IPS-15b (cell line): ENCODE data around the gene KDM8.
"Not testable (repeated sequence)": the region's sequence is repeated elsewhere in the genome, so short reads cannot be mapped to it uniquely, and the experiment has no call there.

ENCODE experiments used
- H3K27me3 ChIP-seq: one replicate; pipeline ENCODE4 v1.6.1; 2013; ENCODE audit warnings: low read length; ENCODE audit not compliant: control insufficient read depth, insufficient read depth
- H3K36me3 ChIP-seq: one replicate; pipeline ENCODE4 v1.6.1; 2013; ENCODE audit warnings: low read length; ENCODE audit not compliant: control insufficient read depth, insufficient read depth
- H3K4me1 ChIP-seq: one replicate; pipeline ENCODE4 v1.6.1; 2013; ENCODE audit warnings: mild to moderate bottlenecking, low read length; ENCODE audit not compliant: control insufficient read depth, insufficient read depth
- H3K4me3 ChIP-seq: one replicate; pipeline ENCODE4 v1.5.1; 2013; ENCODE audit warnings: low read depth, low read length
- H3K9ac ChIP-seq: one replicate; pipeline ENCODE4 v1.6.1; 2013; ENCODE audit warnings: low read depth, mild to moderate bottlenecking, low read length
- H3K9me3 ChIP-seq: one replicate; pipeline ENCODE4 v1.6.1; 2013; ENCODE audit warnings: mild to moderate bottlenecking, low read length; ENCODE audit not compliant: control insufficient read depth, insufficient read depth

The KDM8 gene

DNA sequence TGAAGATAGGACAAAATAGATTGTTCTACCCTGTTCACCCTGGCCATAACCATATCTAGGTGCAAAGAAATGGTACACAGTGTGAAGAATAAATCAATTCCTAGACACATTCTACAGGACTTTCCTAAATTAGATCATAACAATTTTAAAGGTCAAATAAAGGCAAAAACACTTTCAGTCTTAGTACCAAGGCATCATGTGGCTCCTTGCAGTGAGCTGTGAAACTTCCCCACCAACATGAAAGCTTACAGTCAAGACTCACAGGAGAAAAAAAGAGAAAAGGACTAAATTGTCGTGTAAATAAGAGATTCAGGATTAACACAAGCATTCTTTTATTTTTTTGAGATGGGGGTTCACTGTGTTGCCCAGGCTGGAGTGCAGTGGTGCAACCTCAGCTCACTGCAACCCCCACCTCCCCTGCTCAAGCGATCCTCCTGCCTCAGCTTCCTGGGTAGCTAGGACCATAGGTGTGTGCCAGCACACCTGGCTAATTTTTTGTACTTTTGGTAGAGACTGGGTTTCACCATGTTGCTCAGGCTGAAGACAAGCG lies 51.0 kb downstream of the KDM8 start:
- no peaks in the 10 kb centered on the region for H3K4me1 ChIP-seq
- H3K27me3 ChIP-seq: no peaks in the 10 kb centered on the region
- H3K36me3 ChIP-seq: peaks cover 9% of the 10 kb centered on the region
- H3K4me3 ChIP-seq: no peak overlapping the region
- no peaks in the 10 kb centered on the region for H3K9me3 ChIP-seq
- no peak overlapping the region for H3K9ac ChIP-seq

DNA sequence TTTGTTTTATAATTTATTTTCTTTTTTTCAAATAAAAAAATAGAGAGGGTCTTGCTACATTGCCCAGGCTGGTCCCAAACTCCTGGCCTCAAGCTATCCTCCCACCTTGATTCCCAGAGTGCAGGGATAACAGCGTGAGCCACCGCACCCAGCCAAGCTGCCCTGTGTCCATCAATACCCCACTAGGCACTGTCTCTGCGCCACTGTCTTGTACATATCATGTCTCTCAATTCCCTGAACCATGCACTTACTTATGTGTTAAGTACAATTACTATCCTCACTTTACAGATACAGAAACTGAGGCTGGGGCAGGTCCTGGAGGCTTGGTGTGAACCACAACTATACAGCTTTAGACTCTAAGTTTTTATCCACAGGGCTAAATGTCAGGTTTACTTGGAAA lies 53.5 kb downstream of the KDM8 start:
- Histone ChIP-seq H3K36me3 (peaks cover 9% of the 10 kb centered on the region), H3K9me3 (no peaks in the 10 kb centered on the region), H3K4me1 (no peaks in the 10 kb centered on the region), H3K27me3 (no peaks in the 10 kb centered on the region), H3K4me3 (no peak overlapping the region), H3K9ac (no peak overlapping the region)

DNA sequence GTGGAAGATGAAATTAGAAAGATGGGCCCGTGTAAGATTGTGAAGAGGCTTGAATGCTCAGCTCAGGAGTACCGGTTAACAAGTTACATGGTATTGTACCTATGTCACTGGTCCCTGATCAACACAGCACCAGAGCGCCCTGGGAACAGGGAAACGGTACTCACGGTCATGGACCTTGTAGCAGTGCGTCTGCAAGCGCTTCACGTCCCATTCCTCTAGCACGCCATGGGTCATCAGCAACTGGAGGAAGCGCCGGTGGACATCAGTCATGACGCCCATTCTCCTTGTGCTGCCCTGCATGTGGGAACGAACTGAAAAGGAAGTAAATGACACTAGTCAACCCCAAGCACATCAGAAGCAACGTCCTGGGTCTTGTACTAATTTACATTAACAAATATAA lies 53.9 kb downstream of the KDM8 start:
- Histone ChIP-seq H3K9ac (no peak overlapping the region), H3K4me3 (no peak overlapping the region), H3K36me3 (peaks cover 9% of the 10 kb centered on the region), H3K9me3 (no peaks in the 10 kb centered on the region), H3K27me3 (no peaks in the 10 kb centered on the region), H3K4me1 (no peaks in the 10 kb centered on the region)

DNA sequence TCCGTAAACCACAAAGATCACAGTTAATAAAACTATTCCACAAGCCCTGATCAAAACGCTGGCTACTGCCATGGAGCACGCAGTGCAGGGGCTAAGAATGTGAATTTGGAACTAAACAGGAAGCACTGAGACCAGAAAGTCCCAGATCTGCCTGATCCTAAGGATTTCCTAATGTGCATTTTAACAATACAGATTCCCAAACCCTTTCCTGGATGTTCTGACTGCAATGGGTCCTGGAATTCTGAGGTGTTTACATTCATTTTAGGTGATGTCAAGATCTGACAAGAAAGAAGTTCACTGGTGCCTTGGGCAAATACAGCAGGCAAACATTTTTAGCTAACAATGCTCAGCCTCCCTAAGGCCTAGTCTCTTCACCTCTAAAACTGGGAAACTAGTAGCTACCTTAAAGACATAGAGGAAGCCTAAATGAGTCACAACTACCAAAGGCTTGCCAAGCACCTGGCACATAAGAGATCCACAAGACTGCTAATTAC lies 55.0 kb downstream of the KDM8 start:
- H3K4me1 ChIP-seq: no peaks in the 10 kb centered on the region
- H3K4me3 ChIP-seq: no peak overlapping the region
- no peaks in the 10 kb centered on the region for H3K9me3 ChIP-seq
- H3K27me3 ChIP-seq: no peaks in the 10 kb centered on the region
- no peak overlapping the region for H3K9ac ChIP-seq
- peaks cover 9% of the 10 kb centered on the region for H3K36me3 ChIP-seq

DNA sequence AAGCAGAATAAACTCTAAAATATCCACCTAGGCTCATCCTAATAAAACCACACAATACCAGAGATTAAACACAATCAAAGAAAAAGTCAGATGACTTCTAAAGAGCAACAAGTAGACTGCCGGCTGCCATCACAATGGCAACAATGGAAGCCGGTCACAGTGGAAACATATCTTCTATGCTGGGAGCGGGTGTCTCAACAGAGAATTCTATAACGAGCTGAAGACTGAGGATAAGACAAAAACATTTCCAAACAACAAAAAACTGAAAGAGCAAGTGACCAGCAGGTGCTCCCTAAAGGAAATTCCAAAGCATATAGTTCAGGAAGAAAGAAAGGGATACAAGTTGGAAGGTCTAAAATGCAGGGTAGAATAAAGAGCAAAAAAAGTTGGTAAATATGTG lies 56.4 kb downstream of the KDM8 start:
- Histone ChIP-seq H3K4me1 (no peaks in the 10 kb centered on the region), H3K4me3 (no peak overlapping the region), H3K9ac (no peak overlapping the region), H3K27me3 (no peaks in the 10 kb centered on the region), H3K9me3 (no peaks in the 10 kb centered on the region), H3K36me3 (peaks cover 9% of the 10 kb centered on the region)

DNA sequence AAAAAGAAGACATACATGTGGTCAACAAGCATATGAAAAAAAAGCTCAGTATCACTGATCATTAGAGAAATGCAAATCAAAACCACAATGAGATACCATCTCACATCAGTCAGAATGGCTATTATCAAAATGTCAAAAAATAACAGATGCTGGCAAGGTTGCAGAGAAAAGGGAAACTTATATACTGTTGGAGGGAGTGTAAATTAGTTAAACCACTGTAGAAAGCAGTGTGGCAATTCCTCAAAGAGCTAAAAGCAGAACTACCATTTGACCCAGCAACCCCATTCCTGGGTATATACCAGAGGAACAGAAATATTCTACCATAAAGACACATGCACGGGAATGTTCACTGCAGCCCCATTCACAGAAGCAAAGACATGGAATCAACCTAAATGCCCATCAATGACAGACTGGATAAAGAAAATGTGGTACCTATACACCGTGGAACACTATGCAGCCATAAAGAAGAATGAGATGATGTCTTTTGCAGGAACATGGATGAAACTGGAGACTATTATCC lies 59.6 kb downstream of the KDM8 start:
- H3K4me1 ChIP-seq, H3K9me3 ChIP-seq, H3K9ac ChIP-seq, H3K27me3 ChIP-seq, H3K36me3 ChIP-seq, H3K4me3 ChIP-seq: not testable (repeated sequence)

DNA sequence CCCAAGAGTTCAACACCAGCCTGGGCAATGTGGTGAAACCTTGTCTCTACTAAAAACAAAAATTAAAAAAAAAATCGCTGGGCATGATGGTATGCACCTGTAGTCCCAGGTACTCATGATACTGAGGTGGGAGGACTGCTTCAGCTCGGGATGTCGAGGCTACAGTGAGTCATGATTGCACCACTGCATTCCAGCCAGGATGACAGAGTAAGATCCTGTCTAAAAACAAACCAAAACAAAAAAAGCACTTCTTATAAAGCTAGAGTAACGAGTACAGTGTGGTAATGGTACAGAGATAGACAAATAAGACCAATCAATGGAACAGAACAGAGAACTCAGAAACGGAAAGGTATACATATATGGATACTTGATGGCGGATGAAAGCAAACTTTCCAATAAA lies 60.8 kb downstream of the KDM8 start:
- no peak overlapping the region for H3K4me3 ChIP-seq

DNA sequence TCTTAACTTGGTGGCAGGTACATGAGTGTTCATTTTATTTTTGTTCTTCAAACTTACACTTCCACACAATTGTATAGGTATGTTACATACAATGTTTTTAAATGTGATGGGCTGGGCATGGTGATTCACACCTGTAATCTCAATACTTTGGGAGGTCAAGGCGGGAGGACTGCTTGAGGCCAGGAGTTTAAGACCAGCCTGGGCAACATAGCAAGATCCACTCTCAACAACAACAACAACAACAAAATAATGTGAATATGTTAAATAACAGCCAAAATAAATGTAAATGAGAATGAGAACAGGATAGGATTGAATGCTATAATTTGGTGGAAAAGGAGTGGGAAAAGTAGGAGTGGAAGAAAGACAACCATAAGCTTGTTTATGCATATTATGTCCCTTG lies 62.7 kb downstream of the KDM8 start:
- H3K36me3 ChIP-seq: no peaks in the 10 kb centered on the region
- H3K4me3 ChIP-seq: no peak overlapping the region
- H3K4me1 ChIP-seq: no peaks in the 10 kb centered on the region
- no peaks in the 10 kb centered on the region for H3K9me3 ChIP-seq
- no peaks in the 10 kb centered on the region for H3K27me3 ChIP-seq
- H3K9ac ChIP-seq: no peak overlapping the region

More for the DNA sequence above, 60.8 kb downstream of the KDM8 start:
- Histone ChIP-seq H3K9ac (no peak overlapping the region), H3K36me3 (no peaks in the 10 kb centered on the region), H3K27me3 (no peaks in the 10 kb centered on the region), H3K9me3 (no peaks in the 10 kb centered on the region), H3K4me1 (no peaks in the 10 kb centered on the region)

DNA sequence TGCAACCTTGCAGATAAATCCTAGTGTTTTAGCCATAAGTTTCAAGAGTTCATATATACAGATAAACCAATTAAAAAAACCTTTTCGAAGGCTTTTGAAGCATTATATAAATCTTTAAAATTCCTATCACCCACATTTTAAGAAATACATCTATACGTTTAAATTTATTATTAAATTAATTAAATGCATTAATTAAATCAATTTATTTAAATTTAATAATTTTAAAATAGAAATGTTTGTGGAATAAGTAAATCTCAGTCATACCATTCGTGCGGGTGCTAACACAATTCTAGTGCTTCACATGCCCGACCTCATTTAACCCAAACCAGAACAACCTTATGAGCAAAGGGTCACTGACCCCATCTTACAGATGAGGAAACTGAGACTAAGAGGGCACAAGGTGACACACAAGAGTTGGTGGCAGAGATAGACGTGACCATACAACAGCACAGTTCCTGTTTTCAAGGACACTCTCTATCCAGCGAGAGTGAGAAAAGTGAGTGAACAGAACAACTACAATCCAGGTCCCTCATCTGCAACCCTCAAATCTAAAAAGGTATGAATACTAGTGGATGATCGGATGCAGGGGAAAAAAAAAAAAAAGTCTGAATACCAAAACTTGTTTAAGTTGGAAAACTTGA lies 63.8 kb downstream of the KDM8 start:
- Histone ChIP-seq H3K9me3 (no peaks in the 10 kb centered on the region), H3K4me3 (no peak overlapping the region), H3K36me3 (no peaks in the 10 kb centered on the region), H3K4me1 (no peaks in the 10 kb centered on the region), H3K9ac (no peak overlapping the region), H3K27me3 (no peaks in the 10 kb centered on the region)

DNA sequence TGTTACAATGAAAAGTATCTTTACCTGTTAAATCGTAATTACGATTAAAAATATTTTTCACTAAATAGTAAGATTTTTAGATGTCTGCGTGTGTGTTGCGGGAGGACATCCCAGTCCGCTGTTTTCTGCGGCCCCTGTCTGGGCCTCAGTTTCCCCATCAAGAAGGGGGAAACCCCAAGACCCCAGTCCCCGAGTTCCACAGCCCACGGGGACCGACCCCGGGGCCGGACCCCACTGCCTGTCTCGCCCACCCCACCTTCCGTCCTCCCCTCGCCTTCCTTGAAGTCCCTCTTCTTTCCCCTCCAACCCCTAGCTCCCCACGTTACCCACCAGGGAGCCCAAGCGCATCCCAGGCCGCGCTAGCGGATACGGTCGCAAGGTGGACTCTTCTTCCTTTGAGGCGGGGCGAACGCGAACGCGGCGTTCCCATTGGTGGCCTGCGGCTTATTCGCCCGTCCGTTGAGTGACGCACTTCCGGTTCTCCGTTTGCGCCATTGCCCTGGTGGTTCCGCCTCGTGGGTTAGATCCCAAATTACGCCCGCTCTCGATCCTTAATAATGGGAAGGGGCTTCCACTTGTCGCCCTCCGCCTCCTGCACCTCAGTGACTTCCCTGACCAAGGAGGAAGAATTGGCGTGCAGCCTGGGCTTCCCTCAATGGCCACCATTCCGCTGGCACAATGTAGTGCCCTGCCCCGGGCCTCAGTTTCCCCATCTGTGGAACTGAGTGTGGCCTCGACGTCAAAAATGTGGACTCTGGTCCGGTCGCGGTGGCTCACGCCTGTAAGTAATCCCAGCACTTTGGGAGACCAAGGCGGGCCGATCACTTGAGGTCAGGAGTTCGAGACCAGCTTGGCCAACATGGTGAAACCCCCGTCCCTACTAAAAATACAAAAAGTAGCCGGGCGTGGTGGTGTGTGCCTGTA lies 65.3 kb downstream of the KDM8 start, which contains the start of gene NSMCE1:
Gene NSMCE1, minus strand, starts transcription at position 397 of the 924 bp plus-strand sequence. CDS start 11,202 bp downstream, outside the sequence.
- Histone ChIP-seq H3K27me3 (no peaks in the 10 kb centered on the region), H3K9ac (peak within 1 kb of the TSS; percentile 2), H3K9me3 (no peaks in the 10 kb centered on the region), H3K4me3 (peak within 1 kb of the TSS; percentile 85), H3K36me3 (no peaks in the 10 kb centered on the region), H3K4me1 (no peaks in the 10 kb centered on the region)

DNA sequence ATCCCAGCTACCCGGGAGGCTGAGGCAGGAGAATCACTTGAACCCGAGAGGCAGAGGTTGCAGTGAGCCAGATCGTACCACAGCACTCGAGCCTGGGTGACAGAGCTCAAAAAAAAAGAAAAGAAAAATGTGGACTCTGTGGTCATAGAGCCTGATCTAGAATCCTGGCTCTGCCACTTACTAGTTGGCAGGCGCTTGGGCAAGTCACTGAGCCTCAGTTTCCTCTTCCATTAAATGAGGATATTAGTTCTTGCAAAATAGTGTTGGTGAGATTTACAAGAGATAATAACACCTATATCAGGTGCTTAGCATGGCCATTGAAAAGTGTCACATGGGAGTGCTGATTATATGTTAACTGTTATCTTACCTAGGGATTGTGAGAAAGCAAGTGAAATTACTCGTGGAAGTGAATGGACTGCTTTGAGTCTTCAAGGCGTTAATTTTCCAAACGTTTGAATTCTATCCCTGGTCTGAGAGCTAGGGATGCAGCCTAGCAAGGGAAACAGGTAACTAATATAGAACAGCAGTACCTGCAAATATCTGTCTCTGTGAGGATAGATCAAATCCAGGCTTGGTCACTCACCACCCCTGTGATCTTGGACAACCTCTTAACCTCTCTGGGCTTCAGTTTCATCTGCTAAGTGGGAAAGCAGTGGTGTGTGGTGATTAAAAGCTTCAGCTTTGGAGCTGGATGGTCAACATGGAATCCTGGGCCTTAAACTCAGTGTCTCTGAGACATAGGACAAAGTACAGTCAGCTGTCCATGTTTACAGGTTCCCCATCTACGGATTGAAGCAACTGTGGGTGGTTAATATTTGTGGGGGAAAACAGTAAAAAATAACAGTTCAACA lies 66.2 kb downstream of the KDM8 start:
- H3K4me1 ChIP-seq: no peaks in the 10 kb centered on the region
- H3K9me3 ChIP-seq: no peaks in the 10 kb centered on the region
- no peaks in the 10 kb centered on the region for H3K36me3 ChIP-seq
- H3K9ac ChIP-seq: no peak overlapping the region
- no peaks in the 10 kb centered on the region for H3K27me3 ChIP-seq
- peak overlapping the region; percentile 85 for H3K4me3 ChIP-seq
